ENCODE results near the gene PLOD2. TPM values are rescaled to one million over a fixed set of nuclear protein-coding genes. Genes with fewer than 3 reads are reported as not detected.

Gene PLOD2
- total and polyA plus RNA-seq, 9 of the 15 experiments (the other 6 are each of a cell fraction or from before 2014, with no cell fraction given): 0.18 to 1.5 (median 0.58) TPM

- FAIRE-seq (no peak), ATAC-seq (no peak), DNase-seq (ENCODE audit: extremely low read depth in 1 of 4, low spot score in 3 of 4) (no peak)
- BruUV-seq (replicated peaks): no TSS peak
- Histone ChIP-seq H3K36me3 (ENCODE audit: control insufficient read depth, insufficient read depth, low read length) (no peaks in the 10 kb centered on the region), H3K4me1 (replicated peaks in 1 of 2; ENCODE audit: control insufficient read depth in 2 of 2, insufficient read depth in 2 of 2, low read length in 2 of 2) (no peaks in the 10 kb centered on the region), H3K9me3 (replicated peaks; ENCODE audit: control insufficient read depth, insufficient read depth, low read depth, low read length) (no peaks in the 10 kb centered on the region), H3K79me2 (ENCODE audit: control insufficient read depth, insufficient read depth, low read length) (no peaks in the 10 kb centered on the region), H3K27ac (ENCODE audit: extremely low read depth, low read depth, low read length) (no peak overlapping the region), H3K4me3 (no peak overlapping the region), H3K4me2 (ENCODE audit: insufficient read depth, low read length) (no peak overlapping the region), H2AFZ (ENCODE audit: low read depth, low read length) (no peak overlapping the region), H3K9me1 (ENCODE audit: control insufficient read depth, insufficient read depth, low read length) (no peaks in the 10 kb centered on the region), H4K20me1 (replicated peaks; ENCODE audit: control insufficient read depth, insufficient read depth, low read length) (no peaks in the 10 kb centered on the region), H3K27me3 (ENCODE audit: control insufficient read depth in 2 of 2, insufficient read depth in 2 of 2, low read length in 2 of 2) (no peaks in the 10 kb centered on the region), H3K9ac (ENCODE audit: insufficient read depth in 1 of 2, low read depth in 2 of 2, low read length in 2 of 2) (no peak overlapping the region)
- intact Hi-C loops (cut with micrococcal nuclease): no loop called here
- TF ChIP-seq RBM17 (IDR thresholded peaks at IDR 0.05; ENCODE audit: borderline replicate concordance, low read depth, low read length) (no peak), E2F5 (CRISPR knock-in tag; IDR thresholded peaks at IDR 0.05) (no peak), CBX1 (IDR thresholded peaks at IDR 0.05; ENCODE audit: low read depth) (no peak)
- in situ Hi-C loops (cut with MboI): no loop called here
- ChIA-PET CTCF (ENCODE audit: low intra/inter-chr PET ratio) (interaction anchor here (0.6 kb wide), 1 partner anchor 98 kb away, joined by 3 read pairs; no protein-coding TSS in a partner anchor), POLR2A (no interaction called here)
- WGBS (ENCODE audit: insufficient coverage, low coverage, missing lambda C conversion rate): 0% methylated on average over 1 of the region's 1 CpG
These were observed 68.8 kb downstream of the PLOD2 start for GRCh38 chr3:146092230-146092629.

- intact Hi-C loops (cut with micrococcal nuclease): no loop called here
- ChIA-PET POLR2A (no interaction called here), CTCF (ENCODE audit: low intra/inter-chr PET ratio) (interaction anchor here (0.6 kb wide), 1 partner anchor 97 kb away, joined by 3 read pairs; no protein-coding TSS in a partner anchor)
- WGBS (ENCODE audit: insufficient coverage, low coverage, missing lambda C conversion rate): 0% methylated on average over 1 of the region's 1 CpG
- Histone ChIP-seq H3K9me1 (ENCODE audit: control insufficient read depth, insufficient read depth, low read length) (no peaks in the 10 kb centered on the region), H3K36me3 (ENCODE audit: control insufficient read depth, insufficient read depth, low read length) (no peaks in the 10 kb centered on the region), H3K9me3 (replicated peaks; ENCODE audit: control insufficient read depth, insufficient read depth, low read depth, low read length) (no peaks in the 10 kb centered on the region), H4K20me1 (replicated peaks; ENCODE audit: control insufficient read depth, insufficient read depth, low read length) (no peaks in the 10 kb centered on the region), H3K79me2 (ENCODE audit: control insufficient read depth, insufficient read depth, low read length) (no peaks in the 10 kb centered on the region), H3K4me2 (ENCODE audit: insufficient read depth, low read length) (no peak overlapping the region), H3K4me1 (replicated peaks in 1 of 2; ENCODE audit: control insufficient read depth in 2 of 2, insufficient read depth in 2 of 2, low read length in 2 of 2) (no peaks in the 10 kb centered on the region), H3K9ac (ENCODE audit: insufficient read depth in 1 of 2, low read depth in 2 of 2, low read length in 2 of 2) (no peak overlapping the region), H2AFZ (ENCODE audit: low read depth, low read length) (no peak overlapping the region), H3K27ac (ENCODE audit: extremely low read depth, low read depth, low read length) (no peak overlapping the region), H3K4me3 (no peak overlapping the region), H3K27me3 (ENCODE audit: control insufficient read depth in 2 of 2, insufficient read depth in 2 of 2, low read length in 2 of 2) (no peaks in the 10 kb centered on the region)
- in situ Hi-C loops (cut with MboI): no loop called here
- ATAC-seq (no peak), DNase-seq (ENCODE audit: extremely low read depth in 1 of 4, low spot score in 3 of 4) (no peak), FAIRE-seq (no peak)
- no TSS peak for BruUV-seq (replicated peaks)
- no peak for TF ChIP-seq CTCFL (IDR thresholded peaks at IDR 0.05; ENCODE audit: borderline replicate concordance, insufficient read depth, low read depth, low read length, poor library complexity, severe bottlenecking)
- TF ChIP-seq CHD2 (IDR thresholded peaks at IDR 0.05; ENCODE audit: low read depth, low read length): no peak
- no peak for TF ChIP-seq HNRNPK (IDR thresholded peaks at IDR 0.05; ENCODE audit: low read depth, low read length, poor library complexity, severe bottlenecking)
- TF ChIP-seq FOXO4 (CRISPR knock-in tag; IDR thresholded peaks at IDR 0.05): no peak
These were observed 69.6 kb downstream of the PLOD2 start for GRCh38 chr3:146091397-146091796.
